ENCODE data around the gene EPN2.

DNA sequence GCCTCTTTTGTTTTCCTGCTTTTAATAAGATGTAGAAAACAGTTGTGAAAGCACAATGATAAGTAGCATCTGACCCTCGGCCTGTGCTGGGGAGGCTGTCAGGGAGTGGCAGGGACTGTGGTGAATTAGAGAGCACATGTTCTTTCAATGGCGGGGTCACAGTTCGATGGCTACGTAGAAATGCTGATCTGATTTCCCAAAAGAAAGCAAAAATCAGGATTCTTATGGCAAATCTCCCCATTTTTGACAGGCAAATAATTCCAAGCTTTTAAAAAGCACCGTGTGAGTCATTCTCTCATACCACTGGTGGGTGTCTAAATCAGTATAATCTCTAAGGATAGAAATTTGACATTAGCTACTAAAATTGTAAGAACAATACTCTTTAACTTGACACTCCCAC is 137.0 kb downstream of the EPN2 start:
- TF ChIP-seq, protein P1, sequence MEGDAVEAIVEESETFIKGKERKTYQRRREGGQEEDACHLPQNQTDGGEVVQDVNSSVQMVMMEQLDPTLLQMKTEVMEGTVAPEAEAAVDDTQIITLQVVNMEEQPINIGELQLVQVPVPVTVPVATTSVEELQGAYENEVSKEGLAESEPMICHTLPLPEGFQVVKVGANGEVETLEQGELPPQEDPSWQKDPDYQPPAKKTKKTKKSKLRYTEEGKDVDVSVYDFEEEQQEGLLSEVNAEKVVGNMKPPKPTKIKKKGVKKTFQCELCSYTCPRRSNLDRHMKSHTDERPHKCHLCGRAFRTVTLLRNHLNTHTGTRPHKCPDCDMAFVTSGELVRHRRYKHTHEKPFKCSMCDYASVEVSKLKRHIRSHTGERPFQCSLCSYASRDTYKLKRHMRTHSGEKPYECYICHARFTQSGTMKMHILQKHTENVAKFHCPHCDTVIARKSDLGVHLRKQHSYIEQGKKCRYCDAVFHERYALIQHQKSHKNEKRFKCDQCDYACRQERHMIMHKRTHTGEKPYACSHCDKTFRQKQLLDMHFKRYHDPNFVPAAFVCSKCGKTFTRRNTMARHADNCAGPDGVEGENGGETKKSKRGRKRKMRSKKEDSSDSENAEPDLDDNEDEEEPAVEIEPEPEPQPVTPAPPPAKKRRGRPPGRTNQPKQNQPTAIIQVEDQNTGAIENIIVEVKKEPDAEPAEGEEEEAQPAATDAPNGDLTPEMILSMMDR (conservative IDR thresholded peaks at IDR 0.05; ENCODE audit: low read length), result no peak
- TF ChIP-seq EZH2phosphoT487 (IDR thresholded peaks at IDR 0.05; ENCODE audit: borderline replicate concordance, low read depth, low read length), result no peak

All from OCI-LY7 (cell line).